H1 (cell line): ENCODE results near the gene ZNF407. TPM values are rescaled to one million over a fixed set of nuclear protein-coding genes. Genes with fewer than 3 reads are reported as not detected.

Experiments used
- CTCF ChIA-PET: fragments of 300-600 bp; sonication (Branson Sonifier 250); formaldehyde crosslinking; loops from one replicate; lab custom pipeline; 2021; ENCODE audit not compliant: partially characterized antibody; lab: Charles Lee
- POLR2A ChIA-PET: fragments of 300-600 bp; sonication (Branson Sonifier 250); formaldehyde crosslinking; loops from one replicate; lab custom pipeline; 2021; ENCODE audit warnings: inconsistent platforms; ENCODE audit not compliant: partially characterized antibody; lab: Charles Lee
- DNase-seq, 2 experiments: peaks; one replicate each; pipeline versions ENCODE4 v3.0.0 to v3.0.0-alpha.2; 2010 to 2022; ENCODE audit warnings: low spot score in 2 of 2, low read depth in 1 of 2, mixed read lengths in 1 of 2
- FAIRE-seq: peaks from 2 replicates; lab custom pipeline; 2011; peaks lifted over from hg19 to GRCh38; lab: Jason Lieb, UNC
- H2AFZ ChIP-seq: 2 replicates; pipeline ENCODE4 v1.8.1; 2012; ENCODE audit warnings: low read length, inconsistent platforms
- H2AK5ac ChIP-seq: 2 replicates; pipeline ENCODE4 v1.6.1; 2013; ENCODE audit warnings: low read depth, low read length
- H2BK120ac ChIP-seq: replicated peaks from 2 replicates; pipeline ENCODE3; 2013; ENCODE audit warnings: low read depth, low read length, inconsistent platforms
- H2BK12ac ChIP-seq: 2 replicates; pipeline ENCODE4 v1.6.1; 2013; ENCODE audit warnings: low read depth, low read length
- H2BK15ac ChIP-seq: 2 replicates; pipeline ENCODE4 v1.6.1; 2013; ENCODE audit warnings: low read length
- H2BK20ac ChIP-seq: 2 replicates; pipeline ENCODE4 v1.6.1; 2013; ENCODE audit warnings: low read length
- H2BK5ac ChIP-seq: 2 replicates; pipeline ENCODE4 v1.6.1; 2013; ENCODE audit warnings: low read depth, low read length
- H3K14ac ChIP-seq: 2 replicates; pipeline ENCODE4 v1.6.1; 2013; ENCODE audit warnings: inconsistent platforms; ENCODE audit not compliant: insufficient read length
- H3K18ac ChIP-seq: 2 replicates; pipeline ENCODE4 v1.6.1; 2013; ENCODE audit warnings: low read length; ENCODE audit errors: extremely low read depth
- H3K23ac ChIP-seq: 2 replicates; pipeline ENCODE4 v1.6.1; 2013; ENCODE audit warnings: inconsistent platforms; ENCODE audit not compliant: insufficient read length
- H3K23me2 ChIP-seq: 2 replicates; pipeline ENCODE4 v1.6.1; 2013; ENCODE audit warnings: low read depth, low read length
- H3K27ac ChIP-seq: 2 replicates; pipeline ENCODE4 v1.6.1; 2011; ENCODE audit warnings: low read depth, low read length, inconsistent platforms
- H3K27me3 ChIP-seq, 4 experiments: replicated peaks in 1 of 4; 1 replicate in 1 of 4; 2 replicates in 3 of 4; pipeline versions ENCODE4 v1.6.1 to v1.8.1; 2011 to 2013; ENCODE audit warnings: low read length in 3 of 4, mild to moderate bottlenecking in 3 of 4, inconsistent platforms in 2 of 4, mixed read lengths in 2 of 4, moderate library complexity in 1 of 4; ENCODE audit not compliant: control insufficient read depth in 3 of 4, insufficient read depth in 3 of 4; ENCODE audit errors: extremely low read depth in 1 of 4
- H3K36me3 ChIP-seq, 4 experiments: 2 replicates each; pipeline versions ENCODE4 v1.6.1 to v1.8.1; 2011 to 2013; ENCODE audit warnings: mild to moderate bottlenecking in 4 of 4, low read length in 3 of 4, moderate library complexity in 2 of 4, control low read depth in 1 of 4, inconsistent platforms in 1 of 4; ENCODE audit not compliant: insufficient read depth in 4 of 4, control insufficient read depth in 2 of 4
- H3K4ac ChIP-seq: replicated peaks from 2 replicates; pipeline ENCODE3; 2013; ENCODE audit warnings: low read length, low read depth, mixed read lengths, inconsistent platforms; ENCODE audit not compliant: insufficient read length
- H3K4me1 ChIP-seq, 4 experiments: replicated peaks in 1 of 4; 1 replicate in 1 of 4; 2 replicates in 3 of 4; pipeline versions ENCODE4 v1.6.1 to v1.8.1; 2011 to 2013; ENCODE audit warnings: low read length in 3 of 4, inconsistent platforms in 2 of 4, mixed read lengths in 1 of 4; ENCODE audit not compliant: insufficient read depth in 4 of 4, control insufficient read depth in 3 of 4
- H3K4me2 ChIP-seq, 2 experiments: 2 replicates each; pipeline versions ENCODE4 v1.6.1 to v1.8.1; 2011 to 2013; ENCODE audit warnings: low read depth in 2 of 2, low read length in 2 of 2, control low read depth in 1 of 2, inconsistent platforms in 1 of 2, mild to moderate bottlenecking in 1 of 2; ENCODE audit not compliant: insufficient read depth in 1 of 2
- H3K4me3 ChIP-seq, 4 experiments: fragments of 200-600, 300-600 bp in 1 of 4; sonication (generic), shearing (Covaris generic), sonication (Bioruptor Twin) in 1 of 4; 2 replicates each; pipeline versions ENCODE4 v1.5.1 to v1.8.1; 2011 to 2016; ENCODE audit warnings: low read length in 4 of 4, low read depth in 3 of 4, control low read depth in 2 of 4, inconsistent platforms in 2 of 4, mild to moderate bottlenecking in 2 of 4, mixed read lengths in 1 of 4, moderate library complexity in 1 of 4; ENCODE audit not compliant: insufficient read depth in 2 of 4; ENCODE audit errors: extremely low read depth in 1 of 4
- H3K56ac ChIP-seq: replicated peaks from 2 replicates; pipeline ENCODE3; 2013; ENCODE audit warnings: low read depth, mild to moderate bottlenecking, mixed read lengths, low read length, inconsistent platforms; ENCODE audit not compliant: insufficient read length
- H3K79me1 ChIP-seq: 2 replicates; pipeline ENCODE4 v1.6.1; 2013; ENCODE audit warnings: low read depth, low read length, control low read depth
- H3K79me2 ChIP-seq, 2 experiments: 2 replicates each; pipeline versions ENCODE4 v1.6.1 to v1.8.1; 2012 to 2013; ENCODE audit warnings: low read length in 2 of 2, mild to moderate bottlenecking in 2 of 2, inconsistent platforms in 1 of 2; ENCODE audit not compliant: insufficient read depth in 2 of 2, control insufficient read depth in 1 of 2
- H3K9ac ChIP-seq, 4 experiments: replicated peaks in 1 of 4; 1 replicate in 1 of 4; 2 replicates in 3 of 4; pipeline versions ENCODE4 v1.6.1 to v1.8.1; 2011 to 2013; ENCODE audit warnings: low read depth in 3 of 4, low read length in 3 of 4, control low read depth in 2 of 4, mild to moderate bottlenecking in 2 of 4, moderate library complexity in 2 of 4, inconsistent platforms in 1 of 4; ENCODE audit errors: extremely low read depth in 1 of 4
- H3K9me3 ChIP-seq, 2 experiments: 2 replicates each; pipeline versions ENCODE4 v1.6.1 to v1.8.1; 2012 to 2013; ENCODE audit warnings: mild to moderate bottlenecking in 2 of 2, moderate library complexity in 2 of 2, control low read depth in 1 of 2, inconsistent platforms in 1 of 2, low read depth in 1 of 2, low read length in 1 of 2, mixed read lengths in 1 of 2; ENCODE audit not compliant: insufficient read depth in 2 of 2
- H4K20me1 ChIP-seq, 2 experiments: replicated peaks in 1 of 2; 2 replicates each; pipeline versions ENCODE3 to v1.8.1; 2011 to 2013; ENCODE audit warnings: inconsistent platforms in 2 of 2, low read length in 2 of 2, mild to moderate bottlenecking in 1 of 2; ENCODE audit not compliant: insufficient read depth in 2 of 2, control insufficient read depth in 1 of 2
- H4K5ac ChIP-seq: 2 replicates; pipeline ENCODE4 v1.6.1; 2013; ENCODE audit warnings: low read length, low read depth, mixed read lengths, inconsistent platforms; ENCODE audit not compliant: insufficient read length
- H4K8ac ChIP-seq: 2 replicates; pipeline ENCODE4 v1.8.0; 2013; ENCODE audit warnings: mild to moderate bottlenecking, moderate library complexity, low read length, inconsistent platforms; ENCODE audit not compliant: insufficient read depth; ENCODE audit errors: extremely low read depth
- H4K91ac ChIP-seq: replicated peaks from 2 replicates; pipeline ENCODE3; 2013; ENCODE audit warnings: low read length, mixed read lengths, inconsistent platforms; ENCODE audit not compliant: insufficient read length
- CBX5 ChIP-seq: fragments of 300-800, 300-1000 bp; sonication (generic); IDR thresholded peaks from 2 replicates; pipeline ENCODE4 v1.7.1; 2016; ENCODE audit warnings: antibody characterized with exemption, low read length, low read depth
- CTBP2 ChIP-seq: IDR thresholded peaks from 2 replicates; pipeline ENCODE4 v1.7.0; 2011; ENCODE audit warnings: borderline replicate concordance, mild to moderate bottlenecking, moderate library complexity, mixed read lengths, low read length; ENCODE audit not compliant: insufficient read depth, insufficient read length
- GTF2F1 ChIP-seq: IDR thresholded peaks from 2 replicates; pipeline ENCODE4 v1.6.1; 2012; ENCODE audit warnings: low read depth, low read length, improper control_type of control experiment, borderline replicate concordance
- JUND ChIP-seq: IDR thresholded peaks from 2 replicates; pipeline ENCODE4 v1.6.1; 2011; ENCODE audit warnings: mild to moderate bottlenecking, improper control_type of control experiment, low read length
- KDM4A ChIP-seq: IDR thresholded peaks from one replicate; pipeline ENCODE4 v1.7.1; 2012; ENCODE audit warnings: low read depth, mild to moderate bottlenecking, moderate library complexity, low read length, inconsistent platforms; ENCODE audit not compliant: severe bottlenecking
- TAF7 ChIP-seq: optimal IDR thresholded peaks from 2 replicates; pipeline ENCODE3; 2011; ENCODE audit warnings: low read depth, mild to moderate bottlenecking, inconsistent platforms, low read length, moderate library complexity, borderline replicate concordance
- TCF12 ChIP-seq: IDR thresholded peaks from 2 replicates; pipeline ENCODE4 v1.6.1; 2011; ENCODE audit warnings: low read depth, mild to moderate bottlenecking, low read length
- WGBS, 2 experiments: shearing (Covaris generic) in 1 of 2; methylation state at CpG; one replicate each; pipeline versions ENCODE4 v1.1.6 to v1.1.7; 2013 to 2015; ENCODE audit warnings: low lambda C conversion rate in 2 of 2, mixed read lengths in 2 of 2, inconsistent platforms in 1 of 2, low coverage in 1 of 2, missing lambda C conversion rate in 1 of 2; ENCODE audit not compliant: insufficient replicate concordance in 2 of 2, insufficient coverage in 1 of 2, insufficient read length in 1 of 2; ENCODE audit errors: extremely low coverage in 1 of 2, missing lambda C conversion rate in 1 of 2; 5-methylcytosine and 5-hydroxymethylcytosine counted together
- polyA plus RNA-seq, 7 experiments: library from polyadenylated mRNA; depleted of rRNA in 3 of 7; stranded (reverse) in 5 of 7; unstranded in 2 of 7; fragments of >200 nt in 5 of 7; fragments of 200-250 nt in 2 of 7; gene quantifications; 1 replicate in 5 of 7; 2 replicates in 1 of 7; 4 replicates in 1 of 7; pipeline versions ENCODE4 v1.2.1 to v1.2.3, GENCODE V29; 2011 to 2013; ENCODE audit warnings: missing spikeins in 2 of 7, mixed read lengths in 2 of 7
- total RNA-seq: library from RNA; stranded (reverse); fragmentation: NEBNext Ultra II Directional; extraction: Animal tissue kit (Norgen Biotek cat#: 25700); gene quantifications from 2 replicates; pipeline ENCODE4 v1.2.1, GENCODE V29; 2021

ZNF407 gene
- total and polyA plus RNA-seq, 2 of the 8 experiments (the other 6 are each of a cell fraction or from before 2014, with no cell fraction given) = 1.5 to 6.8 TPM

- WGBS, 2 experiments = 100% methylated on average over 1 of the region's 1 CpG; no CpG with 5 or more reads in 1 of the 2 experiments
- POLR2A ChIA-PET = no interaction called here
- no peaks in the 10 kb centered on the region for H3K27me3 ChIP-seq
These were observed 374.7 kb downstream of the ZNF407 start for GRCh38 chr18:74972354-74972753.

More at GRCh38 chr18:74972354-74972753, 374.7 kb downstream of the ZNF407 start:
- Histone ChIP-seq H3K4ac (no peak overlapping the region), H3K4me1 (no peaks in the 10 kb centered on the region), H3K27ac (no peak overlapping the region), H4K8ac (no peak overlapping the region), H2AK5ac (no peak overlapping the region), H4K5ac (no peak overlapping the region), H3K79me1 (no peaks in the 10 kb centered on the region), H3K79me2 (no peaks in the 10 kb centered on the region), H3K14ac (no peak overlapping the region), H2BK12ac (no peak overlapping the region), H3K23ac (no peak overlapping the region), H2AFZ (no peak overlapping the region), H3K4me3 (no peak overlapping the region), H3K9ac (no peak overlapping the region), H3K18ac (no peak overlapping the region), H4K20me1 (peaks cover 0 to 2% of the 10 kb centered on the region in 2 experiments), H2BK5ac (no peak overlapping the region), H2BK15ac (no peak overlapping the region), H2BK20ac (no peak overlapping the region), H3K9me3 (no peaks in the 10 kb centered on the region), H3K36me3 (no peaks in the 10 kb centered on the region), H4K91ac (no peak overlapping the region), H2BK120ac (no peak overlapping the region), H3K23me2 (no peaks in the 10 kb centered on the region), H3K4me2 (no peak overlapping the region), H3K56ac (no peak overlapping the region)
- TF ChIP-seq GTF2F1 (no peak), JUND (no peak), CTBP2 (no peak), KDM4A (no peak), TCF12 (no peak), CBX5 (no peak), TAF7 (no peak)
- CTCF ChIA-PET = interaction anchor here (0.7 to 1.7 kb wide), 4 partner anchors 9 to 323 kb away, joined by 3 to 10 read pairs (median 3); no protein-coding TSS in a partner anchor
- DNase-seq = no peak
- FAIRE-seq = no peak
